Activated naive CD8-positive, alpha-beta T cell treated with anti-CD3 and anti-CD28 coated beads, Interleukin-2, amount 10 ng/mL, durations not matched to agents 7 days and 5 days (primary cell): ENCODE measurements around the gene SYT15B. TPM values are rescaled to one million over a fixed set of nuclear protein-coding genes. Genes with fewer than 3 reads are reported as not detected.
"Not testable (repeated sequence)": the region's sequence is repeated elsewhere in the genome, so short reads cannot be mapped to it uniquely, and the experiment has no call there.

Experiments used
- ATAC-seq: fragments of 150-1000 bp; cut with Tn5 transposase; one replicate; pipeline ENCODE4 v1.10.0; 2021; ENCODE audit warnings: low read depth, moderate library complexity
- POLR2A ChIA-PET: fragments of 350-600 bp; sonication (Branson Sonifier 250); formaldehyde crosslinking; loops from one replicate; lab custom pipeline; 2021; ENCODE audit warnings: antibody characterized with exemption; lab: Charles Lee
- DNase-seq: peaks from one replicate; pipeline ENCODE4 v3.0.0; 2021
- H3K27ac Mint-ChIP-seq: one replicate; pipeline ENCODE4 v1.8.0; 2022; ENCODE audit warnings: mild to moderate bottlenecking, mixed read lengths
- H3K27me3 Mint-ChIP-seq: one replicate; pipeline ENCODE4 v1.8.0; 2022; ENCODE audit warnings: mild to moderate bottlenecking, moderate library complexity, mixed read lengths
- H3K36me3 Mint-ChIP-seq: one replicate; pipeline ENCODE4 v1.8.0; 2021; ENCODE audit warnings: mild to moderate bottlenecking, mixed read lengths
- H3K4me1 Mint-ChIP-seq: one replicate; pipeline ENCODE4 v1.8.0; 2021; ENCODE audit warnings: mixed read lengths
- H3K4me3 Mint-ChIP-seq: one replicate; pipeline ENCODE4 v1.8.0; 2022; ENCODE audit warnings: mild to moderate bottlenecking, moderate library complexity, mixed read lengths
- H3K9me3 Mint-ChIP-seq: one replicate; pipeline ENCODE4 v1.8.0; 2021; ENCODE audit warnings: mixed read lengths
- total RNA-seq, 2 experiments: library from RNA; stranded (reverse); gene quantifications; one replicate each; pipeline ENCODE4 v1.2.3, GENCODE V29; 2021

The SYT15B gene
- under 1 TPM in 1 of 2 experiments, not detected in 1; 0.47 TPM for total RNA-seq

- H3K36me3 Mint-ChIP-seq, H3K4me1 Mint-ChIP-seq, H3K4me3 Mint-ChIP-seq, H3K27me3 Mint-ChIP-seq, ATAC-seq, DNase-seq, H3K27ac Mint-ChIP-seq, H3K9me3 Mint-ChIP-seq, POLR2A ChIA-PET: not testable (repeated sequence)
Observed at GRCh38 chr10:47763554-47764175, at the start of gene SYT15B. SYT15B (minus strand) TSS chr10:47763592; CDS start chr10:47762640, 952 bp downstream.

- POLR2A ChIA-PET, H3K27me3 Mint-ChIP-seq, H3K9me3 Mint-ChIP-seq, ATAC-seq, H3K4me1 Mint-ChIP-seq, H3K4me3 Mint-ChIP-seq, H3K27ac Mint-ChIP-seq, DNase-seq, H3K36me3 Mint-ChIP-seq: not testable (repeated sequence)
Observed at GRCh38 chr10:47779590-47779989, 16.2 kb upstream of the SYT15B start.

- H3K27ac Mint-ChIP-seq, H3K9me3 Mint-ChIP-seq, H3K4me3 Mint-ChIP-seq, DNase-seq, H3K27me3 Mint-ChIP-seq, POLR2A ChIA-PET, H3K36me3 Mint-ChIP-seq, H3K4me1 Mint-ChIP-seq: not testable (repeated sequence)
- ATAC-seq, result peak; percentile 68
Observed at GRCh38 chr10:47775361-47776231, 12.2 kb upstream of the SYT15B start.

GRCh38 chr10:47770745-47771144 is 7.4 kb upstream of the SYT15B start:
- H3K27me3 Mint-ChIP-seq, ATAC-seq, H3K36me3 Mint-ChIP-seq, H3K27ac Mint-ChIP-seq, DNase-seq, H3K4me3 Mint-ChIP-seq, H3K9me3 Mint-ChIP-seq, POLR2A ChIA-PET, H3K4me1 Mint-ChIP-seq: not testable (repeated sequence)

DNA sequence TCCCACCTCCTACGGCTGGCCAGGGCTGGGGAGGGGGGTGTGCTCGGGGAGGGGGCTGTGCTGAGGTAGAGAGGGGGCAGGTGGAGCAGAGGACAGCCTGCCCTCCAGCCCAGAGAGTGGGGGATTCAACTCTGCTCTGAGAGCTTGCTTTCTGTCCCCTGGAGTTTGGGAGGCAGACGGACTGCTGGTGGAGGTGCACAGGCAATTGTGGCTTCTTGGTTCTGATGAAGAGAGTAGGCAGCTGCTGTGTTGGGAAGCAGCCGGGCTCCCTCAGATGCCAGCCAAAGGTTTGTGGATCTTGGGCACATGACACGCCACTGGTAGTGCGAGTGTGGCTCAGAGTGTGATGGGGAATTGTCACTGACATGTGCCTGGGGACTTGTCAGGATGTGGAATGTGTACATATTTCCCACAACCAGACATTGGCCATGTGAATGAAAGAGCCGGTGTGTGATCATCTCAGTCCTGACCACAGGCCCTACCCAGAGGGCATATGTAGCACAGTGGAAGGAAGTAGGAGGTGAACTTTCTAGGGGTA is 5.3 kb upstream of the SYT15B start:
- H3K36me3 Mint-ChIP-seq, H3K4me1 Mint-ChIP-seq, H3K9me3 Mint-ChIP-seq, ATAC-seq, H3K27me3 Mint-ChIP-seq, H3K27ac Mint-ChIP-seq, H3K4me3 Mint-ChIP-seq, DNase-seq, POLR2A ChIA-PET: not testable (repeated sequence)

DNA sequence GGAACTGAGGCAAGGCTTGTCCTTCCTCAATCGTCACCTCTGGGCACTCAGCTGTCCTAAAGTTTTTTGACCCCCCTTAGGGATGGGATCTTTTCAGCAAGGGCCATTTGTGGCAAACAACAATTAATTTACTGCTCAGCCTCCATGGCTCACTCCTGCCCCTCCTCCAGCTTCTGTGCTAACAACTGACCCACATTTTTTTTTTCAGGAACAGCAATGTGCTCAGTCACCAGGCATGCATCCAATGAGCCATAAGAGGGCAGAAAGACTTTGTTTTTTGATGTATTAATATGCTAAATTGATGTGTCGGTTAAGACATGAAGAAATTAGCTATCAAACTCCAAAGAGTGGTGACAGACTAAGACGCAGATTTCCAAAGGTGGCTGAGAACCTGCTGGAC is 4.7 kb upstream of the SYT15B start:
- ATAC-seq, H3K4me1 Mint-ChIP-seq, H3K36me3 Mint-ChIP-seq, H3K9me3 Mint-ChIP-seq, H3K27me3 Mint-ChIP-seq, POLR2A ChIA-PET, H3K4me3 Mint-ChIP-seq, H3K27ac Mint-ChIP-seq, DNase-seq: not testable (repeated sequence)

DNA sequence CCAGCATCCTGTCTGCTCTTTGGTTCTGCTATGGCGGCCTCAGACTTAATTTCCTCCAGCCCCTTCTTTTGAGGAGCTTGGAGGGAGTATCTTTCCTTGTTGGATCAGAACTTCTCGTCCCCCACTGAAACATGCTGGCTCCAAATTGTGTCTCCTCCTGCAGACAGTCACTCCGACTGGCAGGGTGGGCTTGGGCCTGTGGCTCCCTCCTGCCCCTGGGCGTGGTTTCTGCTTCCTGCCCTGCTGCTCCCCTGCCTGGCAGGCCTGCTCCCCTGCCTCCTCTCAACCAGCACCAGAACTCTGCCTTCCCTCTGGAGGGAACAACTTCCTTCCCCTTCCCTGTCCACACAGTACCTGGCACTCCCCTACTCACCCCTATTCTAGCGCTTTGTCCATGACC is 3.8 kb upstream of the SYT15B start:
- DNase-seq, H3K27ac Mint-ChIP-seq, H3K4me3 Mint-ChIP-seq, ATAC-seq, H3K36me3 Mint-ChIP-seq, H3K4me1 Mint-ChIP-seq, POLR2A ChIA-PET, H3K27me3 Mint-ChIP-seq, H3K9me3 Mint-ChIP-seq: not testable (repeated sequence)

GRCh38 chr10:47765232-47765631 is 1.8 kb upstream of the SYT15B start:
- H3K4me1 Mint-ChIP-seq, H3K9me3 Mint-ChIP-seq, POLR2A ChIA-PET, H3K36me3 Mint-ChIP-seq, H3K4me3 Mint-ChIP-seq, DNase-seq, H3K27me3 Mint-ChIP-seq, ATAC-seq, H3K27ac Mint-ChIP-seq: not testable (repeated sequence)

- H3K4me3 Mint-ChIP-seq, H3K27ac Mint-ChIP-seq, DNase-seq, H3K9me3 Mint-ChIP-seq, POLR2A ChIA-PET, H3K4me1 Mint-ChIP-seq, H3K36me3 Mint-ChIP-seq, H3K27me3 Mint-ChIP-seq: not testable (repeated sequence)
- ATAC-seq, result peak; percentile 9
Observed at GRCh38 chr10:47762674-47763553, 478 bp downstream of the SYT15B start.

- H3K4me1 Mint-ChIP-seq, POLR2A ChIA-PET, DNase-seq, H3K36me3 Mint-ChIP-seq, H3K27me3 Mint-ChIP-seq, H3K27ac Mint-ChIP-seq, ATAC-seq, H3K9me3 Mint-ChIP-seq, H3K4me3 Mint-ChIP-seq: not testable (repeated sequence)
Observed at GRCh38 chr10:47758855-47759254, 4.5 kb downstream of the SYT15B start.

- H3K27me3 Mint-ChIP-seq, DNase-seq, ATAC-seq, POLR2A ChIA-PET, H3K27ac Mint-ChIP-seq, H3K4me3 Mint-ChIP-seq, H3K9me3 Mint-ChIP-seq, H3K4me1 Mint-ChIP-seq, H3K36me3 Mint-ChIP-seq: not testable (repeated sequence)
Observed at GRCh38 chr10:47756169-47756568, 7.2 kb downstream of the SYT15B start.

GRCh38 chr10:47753871-47754270 is 9.5 kb downstream of the SYT15B start:
- H3K4me3 Mint-ChIP-seq, H3K27ac Mint-ChIP-seq, POLR2A ChIA-PET, H3K4me1 Mint-ChIP-seq, H3K9me3 Mint-ChIP-seq, H3K36me3 Mint-ChIP-seq, H3K27me3 Mint-ChIP-seq, ATAC-seq, DNase-seq: not testable (repeated sequence)

- POLR2A ChIA-PET, H3K4me1 Mint-ChIP-seq, DNase-seq, H3K27me3 Mint-ChIP-seq, H3K36me3 Mint-ChIP-seq, H3K9me3 Mint-ChIP-seq, H3K27ac Mint-ChIP-seq, H3K4me3 Mint-ChIP-seq: not testable (repeated sequence)
- peak; percentile 84 for ATAC-seq
Observed at GRCh38 chr10:47753176-47753575, 10.2 kb downstream of the SYT15B start.
